CD4-positive, alpha-beta T cell treated with Interleukin-2 at 100 ng/mL for 4 hours (primary cell): ENCODE data around the gene BTBD9.
A peak's percentile ranks its signal among the peaks of the same experiment; 100 is the strongest.

Experiments used
- DNase-seq: peaks from one replicate; pipeline ENCODE4 v3.0.0-alpha.2; 2020; ENCODE audit warnings: low spot score

Gene BTBD9

GRCh38 chr6:38593998-38594665 is 45.6 kb downstream of the BTBD9 start:
- no peak for DNase-seq

GRCh38 chr6:38593409-38593808 is 46.3 kb downstream of the BTBD9 start:
- no peak for DNase-seq

- DNase-seq, result no peak
Measured at GRCh38 chr6:38591439-38591838, 48.3 kb downstream of the BTBD9 start.

- DNase-seq, result no peak
Measured at GRCh38 chr6:38589367-38589720, 50.4 kb downstream of the BTBD9 start.

- no peak for DNase-seq
Measured at GRCh38 chr6:38588631-38589366, 50.9 kb downstream of the BTBD9 start.

GRCh38 chr6:38587766-38588362 is 51.9 kb downstream of the BTBD9 start:
- no peak for DNase-seq

GRCh38 chr6:38586992-38587391 is 52.7 kb downstream of the BTBD9 start:
- DNase-seq, result no peak

GRCh38 chr6:38584731-38585130 is 55.0 kb downstream of the BTBD9 start:
- DNase-seq, result no peak

- no peak for DNase-seq
Measured at GRCh38 chr6:38583523-38583922, 56.2 kb downstream of the BTBD9 start.

GRCh38 chr6:38580030-38580429 is 59.7 kb downstream of the BTBD9 start:
- DNase-seq, result no peak

GRCh38 chr6:38579010-38579628 is 60.6 kb downstream of the BTBD9 start:
- no peak for DNase-seq

GRCh38 chr6:38578075-38578474 is 61.7 kb downstream of the BTBD9 start:
- DNase-seq, result no peak

GRCh38 chr6:38577492-38577891 is 62.2 kb downstream of the BTBD9 start:
- no peak for DNase-seq

- no peak for DNase-seq
Measured at GRCh38 chr6:38573801-38574395, 65.8 kb downstream of the BTBD9 start.

GRCh38 chr6:38572186-38572813 is 67.4 kb downstream of the BTBD9 start:
- peak; percentile 60 for DNase-seq

- DNase-seq, result no peak
Measured at GRCh38 chr6:38571721-38572120, 68.0 kb downstream of the BTBD9 start.

- DNase-seq, result no peak
Measured at GRCh38 chr6:38570750-38571149, 69.0 kb downstream of the BTBD9 start.

GRCh38 chr6:38567436-38567835 is 72.3 kb downstream of the BTBD9 start:
- DNase-seq, result no peak

GRCh38 chr6:38566295-38567030 is 73.3 kb downstream of the BTBD9 start:
- no peak for DNase-seq

- DNase-seq, result no peak
Measured at GRCh38 chr6:38564301-38564700, 75.4 kb downstream of the BTBD9 start.

- no peak for DNase-seq
Measured at GRCh38 chr6:38555606-38556005, 84.1 kb downstream of the BTBD9 start.
